ENCODE results near the gene PDXK. TPM values are rescaled to one million over a fixed set of nuclear protein-coding genes. Genes with fewer than 3 reads are reported as not detected.
"Not testable (repeated sequence)": the region's sequence is repeated elsewhere in the genome, so short reads cannot be mapped to it uniquely, and the experiment has no call there.

The PDXK gene
- total RNA-seq, 2 donors from 2014 or later, result 155 to 188 TPM

- H3K4me1 ChIP-seq, result no peaks in the 10 kb centered on the region
- H3K27me3 ChIP-seq, result no peaks in the 10 kb centered on the region
- no peaks in the 10 kb centered on the region for H3K9me3 ChIP-seq
- no peak overlapping the region for H3K27ac ChIP-seq
- intact Hi-C loops (cut with DNase I), result no loop called here
- H3K36me3 ChIP-seq, result no peaks in the 10 kb centered on the region
- H3K4me3 ChIP-seq, result no peak overlapping the region
- DNase-seq, result no peak
- TF ChIP-seq CTCF (IDR thresholded peaks at IDR 0.05), result no peak
- no peak overlapping the region for H3K9ac ChIP-seq (ENCODE audit: low read depth in 2 of 2, low read length in 2 of 2)
Observed at GRCh38 chr21:43693981-43694380, 24.9 kb upstream of the PDXK start.

- TF ChIP-seq CTCF (IDR thresholded peaks at IDR 0.05), result no peak
- Histone ChIP-seq H3K4me3 (no peak overlapping the region), H3K36me3 (no peaks in the 10 kb centered on the region), H3K9me3 (no peaks in the 10 kb centered on the region), H3K9ac (ENCODE audit: low read depth in 2 of 2, low read length in 2 of 2) (no peak overlapping the region), H3K27ac (no peak overlapping the region), H3K4me1 (no peaks in the 10 kb centered on the region), H3K27me3 (no peaks in the 10 kb centered on the region)
- DNase-seq, result no peak
- intact Hi-C loops (cut with DNase I), result no loop called here
Observed at GRCh38 chr21:43694437-43695079, 24.4 kb upstream of the PDXK start.

- H3K4me3 ChIP-seq, result no peak overlapping the region
- intact Hi-C loops (cut with DNase I), result no loop called here
- H3K36me3 ChIP-seq, result no peaks in the 10 kb centered on the region
- H3K4me1 ChIP-seq, result no peaks in the 10 kb centered on the region
- no peaks in the 10 kb centered on the region for H3K27me3 ChIP-seq
- no peak for DNase-seq
- no peak for TF ChIP-seq CTCF (IDR thresholded peaks at IDR 0.05)
- no peaks in the 10 kb centered on the region for H3K9me3 ChIP-seq
- no peak overlapping the region for H3K9ac ChIP-seq (ENCODE audit: low read depth in 2 of 2, low read length in 2 of 2)
- H3K27ac ChIP-seq, result no peak overlapping the region
Observed at GRCh38 chr21:43696214-43696613, 22.7 kb upstream of the PDXK start.

- no peaks in the 10 kb centered on the region for H3K36me3 ChIP-seq
- intact Hi-C loops (cut with DNase I), result no loop called here
- TF ChIP-seq CTCF (IDR thresholded peaks at IDR 0.05), result no peak
- H3K4me3 ChIP-seq, result no peak overlapping the region
- no peak overlapping the region for H3K9ac ChIP-seq (ENCODE audit: low read depth in 2 of 2, low read length in 2 of 2)
- H3K4me1 ChIP-seq, result no peaks in the 10 kb centered on the region
- H3K27ac ChIP-seq, result no peak overlapping the region
- no peaks in the 10 kb centered on the region for H3K27me3 ChIP-seq
- H3K9me3 ChIP-seq, result no peaks in the 10 kb centered on the region
- no peak for DNase-seq
Observed at GRCh38 chr21:43697758-43698643, 20.9 kb upstream of the PDXK start.

GRCh38 chr21:43699492-43699777, 19.5 kb upstream of the PDXK start:
- DNase-seq; H3K27ac ChIP-seq; intact Hi-C loops (cut with DNase I); H3K36me3 ChIP-seq; H3K9ac ChIP-seq (ENCODE audit: low read depth in 2 of 2, low read length in 2 of 2); H3K4me1 ChIP-seq; H3K27me3 ChIP-seq; H3K4me3 ChIP-seq; H3K9me3 ChIP-seq: not testable (repeated sequence)

Data from colonic mucosa (tissue), 4 donors.